HL-60 (cell line): ENCODE data around the gene PIP4K2A.

ENCODE experiments used
- DNase-seq, 2 experiments: peaks; one replicate each; pipeline ENCODE4 v3.0.0-alpha.2; 2010 to 2020; ENCODE audit warnings: low read depth in 1 of 2, low spot score in 1 of 2
- H3K27ac ChIP-seq: fragments of 250-450 bp; sonication (Bioruptor Pico); replicated peaks from 2 replicates; pipeline ENCODE4 v1.5.1; 2020; ENCODE audit warnings: mild to moderate bottlenecking, moderate library complexity
- H3K27me3 ChIP-seq: fragments of 250-450 bp; sonication (Bioruptor Pico); 2 replicates; pipeline ENCODE4 v1.5.1; 2021; ENCODE audit warnings: mild to moderate bottlenecking, moderate library complexity; ENCODE audit not compliant: insufficient read depth, poor library complexity, severe bottlenecking
- H3K4me3 ChIP-seq: replicated peaks from 2 replicates; pipeline ENCODE4 v1.5.1; 2011; ENCODE audit warnings: mild to moderate bottlenecking, control low read depth, low read length; ENCODE audit not compliant: insufficient read depth
- CTCF ChIP-seq: IDR thresholded peaks from one replicate; pipeline ENCODE4 v1.5.1; 2011; ENCODE audit warnings: low read length, control low read depth, inconsistent platforms; ENCODE audit not compliant: insufficient read depth
- GABPA ChIP-seq: IDR thresholded peaks from 2 replicates; pipeline ENCODE4 v1.6.1; 2012; ENCODE audit warnings: low read depth
- POLR2AphosphoS5 ChIP-seq: IDR thresholded peaks from 2 replicates; pipeline ENCODE4 v1.6.1; 2012; ENCODE audit warnings: low read depth
- REST ChIP-seq: IDR thresholded peaks from 2 replicates; pipeline ENCODE4 v1.6.1; 2012; ENCODE audit warnings: low read depth; ENCODE audit not compliant: insufficient replicate concordance
- SPI1 ChIP-seq: IDR thresholded peaks from 2 replicates; pipeline ENCODE4 v1.6.1; 2012; ENCODE audit warnings: low read depth, mild to moderate bottlenecking, borderline replicate concordance

The PIP4K2A gene

GRCh38 chr10:22652988-22653481 lies 61.3 kb downstream of the PIP4K2A start:
- no peak for DNase-seq
- no peak for TF ChIP-seq POLR2AphosphoS5
- no peak; the same call in 1 of the 2 replicates for TF ChIP-seq SPI1
- TF ChIP-seq CTCF: no peak
- TF ChIP-seq GABPA: no peak
- no peak for TF ChIP-seq REST
- Histone ChIP-seq H3K27ac (no peak overlapping the region), H3K4me3 (no peak overlapping the region), H3K27me3 (no peaks in the 10 kb centered on the region)

GRCh38 chr10:22651276-22651980 lies 63.0 kb downstream of the PIP4K2A start:
- no peaks in the 10 kb centered on the region for H3K27me3 ChIP-seq
- H3K4me3 ChIP-seq: no peak overlapping the region
- TF ChIP-seq SPI1: no peak
- no peak for TF ChIP-seq POLR2AphosphoS5
- no peak for TF ChIP-seq CTCF
- no peak for TF ChIP-seq GABPA
- no peak for TF ChIP-seq REST
- H3K27ac ChIP-seq: no peak overlapping the region
- no peak for DNase-seq

GRCh38 chr10:22649994-22650393 lies 64.4 kb downstream of the PIP4K2A start:
- no peak overlapping the region for H3K27ac ChIP-seq
- H3K27me3 ChIP-seq: no peaks in the 10 kb centered on the region
- no peak for TF ChIP-seq CTCF
- no peak for TF ChIP-seq SPI1
- TF ChIP-seq POLR2AphosphoS5: no peak
- TF ChIP-seq GABPA: no peak
- no peak for TF ChIP-seq REST
- DNase-seq: no peak
- H3K4me3 ChIP-seq: no peak overlapping the region
